Stimulated activated CD8-positive, alpha-beta memory T cell treated with anti-CD3 and anti-CD28 coated beads, Interleukin-15, amount 100 ng/mL, for 1 hour (primary cell): Measurements from ENCODE around the gene GP1BB.
"Not testable (repeated sequence)": the region's sequence is repeated elsewhere in the genome, so short reads cannot be mapped to it uniquely, and the experiment has no call there.

Experiments used
- DNase-seq: peaks from one replicate; pipeline ENCODE4 v3.0.0-alpha.2; 2020; ENCODE audit warnings: low read depth

Gene GP1BB

GRCh38 chr22:19693981-19694670 lies 29.2 kb upstream of the GP1BB start:
- no peak for DNase-seq

GRCh38 chr22:19694696-19695095 lies 28.6 kb upstream of the GP1BB start:
- DNase-seq = no peak

GRCh38 chr22:19696504-19697276 lies 26.6 kb upstream of the GP1BB start:
- no peak for DNase-seq

GRCh38 chr22:19697871-19698270 lies 25.5 kb upstream of the GP1BB start:
- not testable (repeated sequence) for DNase-seq

- DNase-seq = no peak
These were observed 22.4 kb upstream of the GP1BB start for GRCh38 chr22:19700790-19701419.

- DNase-seq = no peak
These were observed 21.8 kb upstream of the GP1BB start for GRCh38 chr22:19701420-19702145.

GRCh38 chr22:19703869-19704268 lies 19.5 kb upstream of the GP1BB start:
- no peak for DNase-seq

- DNase-seq = no peak
These were observed 18.9 kb upstream of the GP1BB start for GRCh38 chr22:19704355-19705015.

- DNase-seq = no peak
These were observed 18.0 kb upstream of the GP1BB start for GRCh38 chr22:19705181-19705934.

- DNase-seq = no peak
These were observed 16.6 kb upstream of the GP1BB start for GRCh38 chr22:19706661-19707151.

GRCh38 chr22:19707347-19708290 lies 15.7 kb upstream of the GP1BB start:
- no peak for DNase-seq

- DNase-seq = no peak
These were observed 14.9 kb upstream of the GP1BB start for GRCh38 chr22:19708321-19709011.

GRCh38 chr22:19709063-19709769 lies 14.1 kb upstream of the GP1BB start:
- DNase-seq = no peak

GRCh38 chr22:19710020-19710768 lies 13.1 kb upstream of the GP1BB start:
- DNase-seq = no peak

GRCh38 chr22:19710769-19711106 lies 12.6 kb upstream of the GP1BB start:
- no peak for DNase-seq

- no peak for DNase-seq
These were observed 10.1 kb upstream of the GP1BB start for GRCh38 chr22:19713245-19713644.

GRCh38 chr22:19713650-19714311 lies 9.6 kb upstream of the GP1BB start:
- no peak for DNase-seq
